MM.1S (cell line): ENCODE results near the gene XYLT1.

ENCODE experiments used
- DNase-seq: peaks from one replicate; pipeline ENCODE4 v3.0.0-alpha.2; 2015
- H2AFZ ChIP-seq: fragments of 300-600 bp; sonication (generic); 2 replicates; pipeline ENCODE4 v1.6.0; 2016; ENCODE audit warnings: antibody characterized with exemption, low read length
- H3F3A ChIP-seq: fragments of 300-600 bp; sonication (generic); 2 replicates; pipeline ENCODE4 v1.6.1; 2016; ENCODE audit warnings: mild to moderate bottlenecking, antibody characterized with exemption, low read length, moderate library complexity, mixed read lengths; ENCODE audit not compliant: insufficient read depth
- H3K27ac ChIP-seq: fragments of 300-600 bp; sonication (generic); 2 replicates; pipeline ENCODE4 v1.5.1; 2016; ENCODE audit warnings: mild to moderate bottlenecking, low read length
- H3K27me3 ChIP-seq: fragments of 300-600 bp; sonication (generic); replicated peaks from 2 replicates; pipeline ENCODE4 v1.6.0; 2016; ENCODE audit warnings: low read length; ENCODE audit not compliant: insufficient read depth
- H3K36me3 ChIP-seq: fragments of 300-600 bp; sonication (generic); replicated peaks from 2 replicates; pipeline ENCODE4 v1.6.1; 2016; ENCODE audit warnings: mild to moderate bottlenecking, low read length, mixed read lengths; ENCODE audit not compliant: insufficient read depth
- H3K4me1 ChIP-seq: fragments of 300-600 bp; sonication (generic); 2 replicates; pipeline ENCODE4 v1.6.1; 2016; ENCODE audit warnings: low read length, mixed read lengths
- H3K4me2 ChIP-seq: fragments of 300-600 bp; sonication (generic); 2 replicates; pipeline ENCODE4 v1.6.0; 2016; ENCODE audit warnings: low read depth, low read length
- H3K4me3 ChIP-seq: fragments of 300-600 bp; sonication (generic); 2 replicates; pipeline ENCODE4 v1.5.1; 2016; ENCODE audit warnings: low read length, mixed read lengths
- H3K79me2 ChIP-seq: fragments of 300-600 bp; sonication (generic); 2 replicates; pipeline ENCODE4 v1.6.1; 2016; ENCODE audit warnings: mixed run types, low read length, mixed read lengths
- H3K9ac ChIP-seq: fragments of 300-600 bp; sonication (generic); 2 replicates; pipeline ENCODE4 v1.6.1; 2016; ENCODE audit warnings: low read length, mixed read lengths
- H3K9me2 ChIP-seq: fragments of 300-600 bp; sonication (generic); replicated peaks from 2 replicates; pipeline ENCODE4 v1.6.1; 2016; ENCODE audit warnings: mild to moderate bottlenecking, low read length, mixed read lengths; ENCODE audit not compliant: insufficient read depth
- H3K9me3 ChIP-seq: fragments of 300-600 bp; sonication (generic); replicated peaks from 2 replicates; pipeline ENCODE4 v1.6.1; 2016; ENCODE audit warnings: mild to moderate bottlenecking, low read length, mixed read lengths; ENCODE audit not compliant: insufficient read depth
- H4K20me1 ChIP-seq: fragments of 300-600 bp; sonication (generic); 2 replicates; pipeline ENCODE4 v1.6.1; 2016; ENCODE audit warnings: mild to moderate bottlenecking, low read length, moderate library complexity, mixed read lengths; ENCODE audit not compliant: insufficient read depth
- CTCF ChIP-seq: fragments of 300-600 bp; sonication (generic); IDR thresholded peaks from 2 replicates; pipeline ENCODE4 v1.5.1; 2016; ENCODE audit warnings: antibody characterized with exemption, low read length, mixed read lengths
- EZH2 ChIP-seq: fragments of 300-600 bp; sonication (generic); optimal IDR thresholded peaks from 2 replicates; pipeline ENCODE3; 2017; ENCODE audit warnings: low read depth, mild to moderate bottlenecking, antibody characterized with exemption, low read length, mixed read lengths
- EZH2phosphoT487 ChIP-seq: fragments of 300-600 bp; sonication (generic); IDR thresholded peaks from 2 replicates; pipeline ENCODE4 v1.6.1; 2018; ENCODE audit warnings: antibody characterized with exemption, low read length

Gene XYLT1

GRCh38 chr16:17222871-17223401, 247.8 kb downstream of the XYLT1 start:
- Histone ChIP-seq H3K27me3 (no peaks in the 10 kb centered on the region), H3K36me3 (no peaks in the 10 kb centered on the region), H3K27ac (no peak overlapping the region), H3K9ac (no peak overlapping the region), H3K4me3 (no peak overlapping the region), H2AFZ (no peak overlapping the region), H3K9me2 (no peaks in the 10 kb centered on the region), H3K9me3 (no peaks in the 10 kb centered on the region), H3K4me2 (no peak overlapping the region), H3K4me1 (no peaks in the 10 kb centered on the region), H3K79me2 (peaks cover 18% of the 10 kb centered on the region), H4K20me1 (no peaks in the 10 kb centered on the region), H3F3A (no peaks in the 10 kb centered on the region)
- TF ChIP-seq EZH2: no peak
- TF ChIP-seq CTCF: no peak
- no peak for TF ChIP-seq EZH2phosphoT487
- no peak for DNase-seq

- Histone ChIP-seq H3K9ac (no peak overlapping the region), H3K4me2 (no peak overlapping the region), H4K20me1 (no peaks in the 10 kb centered on the region), H3K36me3 (no peaks in the 10 kb centered on the region), H2AFZ (no peak overlapping the region), H3K79me2 (peaks cover 21% of the 10 kb centered on the region), H3F3A (no peaks in the 10 kb centered on the region), H3K9me3 (no peaks in the 10 kb centered on the region), H3K27me3 (no peaks in the 10 kb centered on the region), H3K4me1 (no peaks in the 10 kb centered on the region), H3K9me2 (no peaks in the 10 kb centered on the region), H3K4me3 (no peak overlapping the region), H3K27ac (no peak overlapping the region)
- no peak for DNase-seq
- TF ChIP-seq EZH2phosphoT487 (no peak), EZH2 (no peak), CTCF (no peak)
Measured at GRCh38 chr16:17219991-17220390, 250.8 kb downstream of the XYLT1 start.

- Histone ChIP-seq H3K27ac (no peak overlapping the region), H3K79me2 (peaks cover 20% of the 10 kb centered on the region), H3K4me1 (peaks cover 8% of the 10 kb centered on the region; the same call in 1 of the 2 replicates), H3K9ac (no peak overlapping the region), H3K4me3 (no peak overlapping the region), H3K4me2 (no peak overlapping the region), H3K36me3 (peaks cover 3% of the 10 kb centered on the region; the same call in 1 of the 2 replicates), H3K27me3 (no peaks in the 10 kb centered on the region), H3K9me3 (no peaks in the 10 kb centered on the region), H2AFZ (no peak overlapping the region), H3K9me2 (no peaks in the 10 kb centered on the region), H4K20me1 (no peaks in the 10 kb centered on the region), H3F3A (no peaks in the 10 kb centered on the region)
- DNase-seq: no peak
- TF ChIP-seq EZH2 (no peak), EZH2phosphoT487 (no peak), CTCF (no peak)
Measured at GRCh38 chr16:17215936-17216335, 254.8 kb downstream of the XYLT1 start.
